PFSK-1 (cell line): ENCODE data around the gene LNX1.

Experiments used
- POLR2AphosphoS5 ChIP-seq: IDR thresholded peaks from 2 replicates; pipeline ENCODE4 v1.6.1; 2012; ENCODE audit warnings: low read depth, mild to moderate bottlenecking, control low read depth, low read length, moderate library complexity
- REST ChIP-seq, 2 experiments: IDR thresholded peaks; 2 replicates each; pipeline versions ENCODE4 v1.6.1 to v1.8.0; 2011 to 2012; ENCODE audit warnings: low read depth in 2 of 2, low read length in 2 of 2, control low read depth in 1 of 2, inconsistent platforms in 1 of 2, mild to moderate bottlenecking in 1 of 2, moderate library complexity in 1 of 2; ENCODE audit not compliant: insufficient read depth in 1 of 2
- TAF1 ChIP-seq: IDR thresholded peaks from 2 replicates; pipeline ENCODE4 v1.6.1; 2012; ENCODE audit warnings: low read length, control low read depth, borderline replicate concordance; ENCODE audit not compliant: insufficient read depth

DNA sequence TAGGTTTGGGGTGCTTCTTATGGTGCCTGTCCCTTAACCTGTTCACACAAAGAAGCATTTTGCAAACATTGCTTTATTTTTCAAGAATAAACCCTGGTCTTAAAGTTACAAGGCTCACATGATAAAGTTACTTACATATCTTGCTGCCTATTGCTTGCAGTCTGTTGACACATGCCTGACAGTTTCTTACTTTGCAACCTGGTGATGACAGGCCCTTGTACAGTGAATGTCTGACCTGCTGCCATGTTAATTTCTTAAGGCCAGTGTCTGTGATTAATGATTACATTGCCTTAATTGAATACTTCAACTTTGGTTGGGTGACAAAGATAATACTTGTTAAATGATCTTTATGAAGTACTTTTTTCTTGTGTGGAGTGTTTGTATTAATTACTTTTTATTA is 163.9 kb downstream of the LNX1 start:
- TF ChIP-seq POLR2AphosphoS5: no peak
- TF ChIP-seq REST (IDR thresholded peaks at IDR 0.05; ENCODE audit: insufficient read depth in 1 of 2, low read depth in 2 of 2, low read length in 2 of 2): no peak
- no peak for TF ChIP-seq TAF1
